ENCODE results near the gene GAL3ST2. TPM values are rescaled to one million over a fixed set of nuclear protein-coding genes. Genes with fewer than 3 reads are reported as not detected.

The GAL3ST2 gene
- total and polyA plus RNA-seq, 8 donors: 0.26 to 0.31 (median 0.29) TPM; not detected in 2

DNA sequence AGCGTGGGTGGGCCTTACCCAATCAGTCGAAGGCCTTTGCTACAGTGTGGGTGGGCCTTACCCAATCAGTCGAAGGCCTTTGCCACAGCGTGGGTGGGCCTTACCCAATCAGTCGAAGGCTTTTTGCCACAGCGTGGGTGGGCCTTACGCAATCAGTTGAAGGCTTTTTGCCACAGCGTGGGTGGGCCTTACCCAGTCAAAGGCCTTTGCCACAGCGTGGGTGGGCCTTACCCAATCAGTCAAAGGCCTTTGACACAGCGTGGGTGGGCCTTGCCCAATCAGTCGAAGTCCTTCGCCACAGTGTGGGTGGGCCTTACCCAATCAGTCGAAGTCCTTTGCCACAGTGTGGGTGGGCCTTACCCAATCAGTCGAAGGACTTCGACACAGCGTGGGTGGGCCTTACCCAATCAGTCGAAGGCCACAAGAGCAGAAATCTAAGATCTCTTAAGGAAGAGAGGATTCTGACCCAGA is 16.3 kb upstream of the GAL3ST2 start:
- DNase-seq (peak in 1 of 4 donors; percentile 14), ATAC-seq (no peak)
- H3K9me3 ChIP-seq: no peaks in the 10 kb centered on the region
- intact Hi-C loops (cut with DNase I): no loop called here
- no peaks in the 10 kb centered on the region for H3K4me1 ChIP-seq
- TF ChIP-seq, protein P1, sequence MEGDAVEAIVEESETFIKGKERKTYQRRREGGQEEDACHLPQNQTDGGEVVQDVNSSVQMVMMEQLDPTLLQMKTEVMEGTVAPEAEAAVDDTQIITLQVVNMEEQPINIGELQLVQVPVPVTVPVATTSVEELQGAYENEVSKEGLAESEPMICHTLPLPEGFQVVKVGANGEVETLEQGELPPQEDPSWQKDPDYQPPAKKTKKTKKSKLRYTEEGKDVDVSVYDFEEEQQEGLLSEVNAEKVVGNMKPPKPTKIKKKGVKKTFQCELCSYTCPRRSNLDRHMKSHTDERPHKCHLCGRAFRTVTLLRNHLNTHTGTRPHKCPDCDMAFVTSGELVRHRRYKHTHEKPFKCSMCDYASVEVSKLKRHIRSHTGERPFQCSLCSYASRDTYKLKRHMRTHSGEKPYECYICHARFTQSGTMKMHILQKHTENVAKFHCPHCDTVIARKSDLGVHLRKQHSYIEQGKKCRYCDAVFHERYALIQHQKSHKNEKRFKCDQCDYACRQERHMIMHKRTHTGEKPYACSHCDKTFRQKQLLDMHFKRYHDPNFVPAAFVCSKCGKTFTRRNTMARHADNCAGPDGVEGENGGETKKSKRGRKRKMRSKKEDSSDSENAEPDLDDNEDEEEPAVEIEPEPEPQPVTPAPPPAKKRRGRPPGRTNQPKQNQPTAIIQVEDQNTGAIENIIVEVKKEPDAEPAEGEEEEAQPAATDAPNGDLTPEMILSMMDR (IDR thresholded peaks at IDR 0.05): no peak
- peaks cover 0 to 47% of the 10 kb centered on the region in 2 donors for H3K36me3 ChIP-seq
- H3K4me3 ChIP-seq: no peak overlapping the region
- no peaks in the 10 kb centered on the region for H3K27me3 ChIP-seq
- H3K27ac ChIP-seq: no peak overlapping the region

DNA sequence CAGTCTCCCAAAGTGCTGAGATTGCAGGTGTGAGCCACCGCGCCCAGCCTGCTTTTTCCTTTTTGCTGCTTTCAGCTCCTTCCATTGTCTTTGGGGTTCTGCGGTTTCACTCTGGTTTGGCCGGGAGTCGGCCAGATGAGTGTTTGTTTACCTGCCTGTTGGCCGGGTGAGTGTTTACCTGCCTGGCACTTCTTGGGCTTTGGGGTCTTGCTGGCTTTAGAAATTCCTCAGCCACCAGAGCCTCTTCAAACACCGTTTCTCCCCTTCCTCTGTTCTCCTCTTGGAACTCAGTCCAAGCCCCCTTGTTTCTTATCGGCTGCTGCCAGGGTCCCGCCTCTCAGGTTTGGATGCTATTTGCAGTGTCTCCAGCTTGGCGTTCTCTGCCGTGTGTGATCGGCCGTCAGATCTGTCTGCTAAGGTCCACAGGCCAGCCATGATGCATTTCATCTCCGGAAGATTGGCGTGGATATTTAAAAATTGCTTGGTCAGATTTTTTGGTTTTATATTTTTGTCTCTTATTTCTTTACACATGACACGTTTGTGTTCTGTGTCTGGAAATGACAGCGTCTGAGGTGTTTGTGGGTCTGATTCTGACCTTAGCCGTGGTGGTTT is 14.2 kb upstream of the GAL3ST2 start:
- TF ChIP-seq, protein P1 (IDR thresholded peaks at IDR 0.05): no peak
- H3K9me3 ChIP-seq: no peaks in the 10 kb centered on the region
- H3K27me3 ChIP-seq: no peaks in the 10 kb centered on the region
- ATAC-seq: no peak
- DNase-seq: peak in 1 of 4 donors; percentile 10
- H3K4me3 ChIP-seq: no peak overlapping the region
- H3K4me1 ChIP-seq: no peaks in the 10 kb centered on the region
- intact Hi-C loops (cut with DNase I): no loop called here
- H3K27ac ChIP-seq: no peak overlapping the region
- peaks cover 0 to 28% of the 10 kb centered on the region in 2 donors for H3K36me3 ChIP-seq

DNA sequence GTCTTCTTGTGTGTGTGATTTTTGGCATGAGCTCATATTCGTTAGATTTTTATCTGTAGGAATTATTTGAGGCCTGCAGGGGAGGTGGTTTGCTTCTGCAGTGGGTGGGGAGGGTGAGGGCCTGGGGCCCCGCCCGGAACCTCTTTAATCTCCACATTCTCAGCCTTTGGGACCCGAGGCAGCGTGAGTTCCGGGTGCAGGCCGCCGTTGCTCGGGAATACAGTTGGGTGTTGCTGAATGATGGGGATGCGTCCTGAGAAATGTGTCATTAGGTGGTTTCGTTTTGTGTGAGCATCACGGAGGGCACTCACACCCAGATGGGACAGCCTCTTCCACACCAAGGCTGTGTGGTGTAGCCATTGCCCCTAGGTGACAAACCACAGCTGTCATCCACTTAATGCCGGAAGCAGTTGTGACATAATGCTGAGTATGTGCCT is 13.7 kb upstream of the GAL3ST2 start:
- Histone ChIP-seq H3K4me3 (no peak overlapping the region), H3K27ac (no peak overlapping the region), H3K27me3 (no peaks in the 10 kb centered on the region), H3K36me3 (peaks cover 0 to 28% of the 10 kb centered on the region in 2 donors), H3K9me3 (no peaks in the 10 kb centered on the region), H3K4me1 (no peaks in the 10 kb centered on the region)
- peak; percentile 33 for ATAC-seq
- TF ChIP-seq, protein P1 (IDR thresholded peaks at IDR 0.05): no peak
- no peak for DNase-seq
- intact Hi-C loops (cut with DNase I): no loop called here

DNA sequence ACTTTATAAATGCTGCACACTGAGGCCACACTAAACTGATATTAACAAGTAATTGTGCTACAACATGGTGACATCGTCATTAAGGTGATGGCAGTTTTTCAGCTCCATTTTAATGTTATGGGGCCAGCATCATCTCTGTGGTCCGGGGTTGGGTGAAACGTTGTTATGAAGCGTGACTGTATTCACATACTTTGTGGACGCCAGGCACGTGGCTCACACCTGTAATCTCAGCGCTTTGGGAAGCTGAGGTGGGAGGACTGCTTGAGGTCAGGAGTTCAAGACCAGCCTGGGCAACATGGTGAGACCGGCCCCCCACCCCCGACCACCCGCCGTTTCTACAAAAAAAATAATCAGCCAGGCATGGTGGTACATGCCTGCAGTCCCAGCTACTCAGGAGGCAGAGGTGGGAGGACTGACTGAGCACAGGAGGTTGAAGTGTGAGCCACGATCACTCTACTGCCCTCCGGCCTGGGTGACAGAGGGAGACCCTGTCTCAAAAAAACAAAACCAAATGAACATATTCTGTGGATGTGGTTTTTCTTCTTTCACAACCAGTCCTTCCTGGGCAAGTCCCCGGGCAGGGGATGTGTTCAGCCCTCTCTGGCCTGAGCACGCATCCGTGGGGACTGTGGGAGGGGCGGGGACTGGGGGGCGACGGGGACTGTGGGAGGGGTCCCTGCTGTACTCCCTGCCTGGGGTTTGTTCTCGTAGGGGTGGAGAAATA is 12.9 kb upstream of the GAL3ST2 start:
- H3K4me1 ChIP-seq: no peaks in the 10 kb centered on the region
- no peak overlapping the region for H3K27ac ChIP-seq
- ATAC-seq (no peak), DNase-seq (no peak)
- H3K36me3 ChIP-seq: peaks cover 0 to 26% of the 10 kb centered on the region in 2 donors
- no peaks in the 10 kb centered on the region for H3K9me3 ChIP-seq
- TF ChIP-seq, protein P1 (IDR thresholded peaks at IDR 0.05): no peak
- intact Hi-C loops (cut with DNase I): no loop called here
- no peak overlapping the region for H3K4me3 ChIP-seq
- H3K27me3 ChIP-seq: no peaks in the 10 kb centered on the region

Measured in left lung (tissue), 10 donors.